Uterus (tissue), 4 donors: Measurements from ENCODE around the gene STXBP5L. TPM values are rescaled to one million over a fixed set of nuclear protein-coding genes. Genes with fewer than 3 reads are reported as not detected.

Experiments used
- DNase-seq, 2 donors: peaks; one replicate each; pipeline ENCODE4 v3.0.0-alpha.2; 2019 to 2020
- H3K27ac ChIP-seq, 2 donors: fragments of 200-600 bp; sonication (generic); 1 replicate in 1 of 2; 2 replicates in 1 of 2; pipeline ENCODE4 v1.5.1; 2016 to 2018
- H3K27me3 ChIP-seq, 2 donors: fragments of 200-600 bp; sonication (generic); one replicate each; pipeline ENCODE4 v1.5.1; 2018 to 2019; ENCODE audit warnings: control low read depth in 1 of 2
- H3K36me3 ChIP-seq, 2 donors: fragments of 200-600 bp; sonication (generic); one replicate each; pipeline ENCODE4 v1.5.1; 2019; ENCODE audit warnings: control low read depth in 1 of 2
- H3K4me1 ChIP-seq, 2 donors: fragments of 200-600 bp; sonication (generic); one replicate each; pipeline ENCODE4 v1.5.1; 2018 to 2019; ENCODE audit warnings: control low read depth in 1 of 2
- H3K4me3 ChIP-seq, 2 donors: fragments of 200-600 bp; sonication (generic); 1 replicate in 1 of 2; 2 replicates in 1 of 2; pipeline ENCODE4 v1.5.1; 2018 to 2019; ENCODE audit warnings: mild to moderate bottlenecking in 1 of 2
- H3K9me3 ChIP-seq, 2 donors: fragments of 200-600 bp; sonication (generic); one replicate each; pipeline ENCODE4 v1.5.1; 2019; ENCODE audit warnings: control low read depth in 1 of 2
- CTCF ChIP-seq, 4 experiments: fragments of 200-600 bp in 2 of 4; fragments of 450-650 bp in 2 of 4; sonication (generic) in 2 of 4; IDR thresholded peaks; one replicate each; pipeline ENCODE4 v1.5.1; 2016 to 2019; ENCODE audit warnings: antibody characterized with exemption in 4 of 4, mild to moderate bottlenecking in 2 of 4, moderate library complexity in 1 of 4
- POLR2A ChIP-seq, 2 donors: fragments of 450-650 bp; IDR thresholded peaks; one replicate each; pipeline ENCODE4 v1.6.1; 2016; ENCODE audit warnings: antibody characterized with exemption in 2 of 2, mild to moderate bottlenecking in 1 of 2, moderate library complexity in 1 of 2
- intact Hi-C: fragments of 100-400 bp; cut with DNase I; formaldehyde crosslinking; loops from one replicate; pipeline ENCODE4 v1.15.1; 2023; ENCODE audit warnings: low total_unique reads
- total RNA-seq, 4 donors: library from RNA; depleted of rRNA in 3 of 4; stranded (reverse); fragments of >200 nt in 3 of 4; gene quantifications; one replicate each; pipeline versions ENCODE4 v1.1.0 to v1.2.4, GENCODE V29; 2014 to 2023
- donor health status: DM: yes; HTN: yes; CAD: no.

The STXBP5L gene
- total RNA-seq, 4 donors from 2014 or later, result under 0.01 to 2.6 (median 1.1) TPM

GRCh38 chr3:120931593-120931992 is 23.6 kb downstream of the STXBP5L start:
- H3K27me3 ChIP-seq, result no peaks in the 10 kb centered on the region
- no peaks in the 10 kb centered on the region for H3K9me3 ChIP-seq
- TF ChIP-seq POLR2A (IDR thresholded peaks at IDR 0.05) (no peak), CTCF (IDR thresholded peaks at IDR 0.05) (no peak)
- DNase-seq, result no peak
- no peaks in the 10 kb centered on the region for H3K36me3 ChIP-seq
- no peak overlapping the region for H3K4me3 ChIP-seq
- intact Hi-C loops, result no loop called here
- no peaks in the 10 kb centered on the region for H3K4me1 ChIP-seq
- no peak overlapping the region for H3K27ac ChIP-seq

GRCh38 chr3:120956143-120956542 is 48.1 kb downstream of the STXBP5L start:
- DNase-seq, result no peak
- Histone ChIP-seq H3K4me1 (no peaks in the 10 kb centered on the region), H3K36me3 (no peaks in the 10 kb centered on the region), H3K4me3 (no peak overlapping the region), H3K9me3 (no peaks in the 10 kb centered on the region), H3K27me3 (no peaks in the 10 kb centered on the region), H3K27ac (no peak overlapping the region)
- intact Hi-C loops, result no loop called here
- TF ChIP-seq POLR2A (IDR thresholded peaks at IDR 0.05), result no peak
- no peak for TF ChIP-seq CTCF (IDR thresholded peaks at IDR 0.05)

DNA sequence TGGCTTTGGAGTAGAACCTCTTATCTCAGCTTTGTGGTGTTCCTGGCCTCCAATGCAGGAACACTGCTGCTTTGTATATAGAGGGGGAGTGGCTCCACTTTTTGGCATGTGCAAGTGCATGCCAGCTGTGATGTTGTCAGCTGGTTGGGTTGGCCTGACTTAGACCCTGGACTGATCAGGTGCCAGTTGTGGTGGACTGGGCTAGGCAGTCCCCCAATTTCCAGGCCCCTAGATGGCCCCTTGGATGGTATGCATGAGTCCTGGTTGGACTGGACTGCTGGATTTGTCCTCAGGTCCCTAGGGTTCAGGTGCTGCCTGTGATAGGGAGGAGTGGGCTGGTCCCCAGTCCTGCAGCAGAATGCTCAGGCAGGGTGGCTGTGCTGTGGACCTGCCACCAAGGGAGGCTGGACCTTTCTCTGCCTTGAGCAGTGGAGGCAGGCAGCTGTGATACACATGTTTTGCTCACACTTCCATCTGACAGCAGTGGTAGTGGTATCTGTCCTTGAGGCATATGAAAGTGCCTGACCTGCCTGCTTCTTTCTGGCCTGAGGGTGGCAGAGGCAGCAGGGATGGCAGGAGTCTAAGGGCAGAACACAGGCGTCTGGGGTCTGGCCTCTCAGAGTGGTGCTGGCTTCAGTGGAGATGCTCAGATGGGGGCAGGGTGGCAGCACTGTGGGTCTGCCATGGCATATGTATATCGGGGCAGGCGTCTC is 74.8 kb downstream of the STXBP5L start:
- no peak overlapping the region for H3K4me3 ChIP-seq
- TF ChIP-seq CTCF (IDR thresholded peaks at IDR 0.05), result no peak
- no peak for TF ChIP-seq POLR2A (IDR thresholded peaks at IDR 0.05)
- H3K36me3 ChIP-seq, result no peaks in the 10 kb centered on the region
- peaks cover 0 to 5% of the 10 kb centered on the region in 2 donors for H3K9me3 ChIP-seq
- DNase-seq, result no peak
- no peaks in the 10 kb centered on the region for H3K4me1 ChIP-seq
- no peak overlapping the region for H3K27ac ChIP-seq
- intact Hi-C loops, result no loop called here
- peaks cover 0 to 3% of the 10 kb centered on the region in 2 donors for H3K27me3 ChIP-seq

DNA sequence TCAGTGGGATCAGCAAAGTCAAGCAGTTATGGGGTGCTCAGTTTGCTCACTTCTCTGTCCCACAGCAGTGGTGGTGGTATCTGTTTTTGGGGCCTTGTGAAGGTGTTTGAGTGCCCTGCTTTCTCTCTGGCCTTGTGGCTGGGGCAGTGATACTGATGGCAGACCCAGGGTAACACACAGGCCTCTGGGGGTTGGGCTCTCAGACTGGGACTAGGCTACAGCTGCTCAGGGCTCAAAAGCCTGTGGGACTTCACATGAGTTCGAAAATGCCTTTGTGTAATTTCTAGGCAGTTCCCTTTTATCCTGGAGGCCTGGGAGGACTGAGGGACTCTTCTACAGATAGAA is 75.3 kb downstream of the STXBP5L start:
- H3K27ac ChIP-seq, result no peak overlapping the region
- H3K9me3 ChIP-seq, result peaks cover 0 to 5% of the 10 kb centered on the region in 2 donors
- TF ChIP-seq POLR2A (IDR thresholded peaks at IDR 0.05), result no peak
- no peak for TF ChIP-seq CTCF (IDR thresholded peaks at IDR 0.05)
- H3K4me1 ChIP-seq, result no peaks in the 10 kb centered on the region
- no peak for DNase-seq
- H3K36me3 ChIP-seq, result no peaks in the 10 kb centered on the region
- intact Hi-C loops, result no loop called here
- peaks cover 0 to 3% of the 10 kb centered on the region in 2 donors for H3K27me3 ChIP-seq
- no peak overlapping the region for H3K4me3 ChIP-seq

DNA sequence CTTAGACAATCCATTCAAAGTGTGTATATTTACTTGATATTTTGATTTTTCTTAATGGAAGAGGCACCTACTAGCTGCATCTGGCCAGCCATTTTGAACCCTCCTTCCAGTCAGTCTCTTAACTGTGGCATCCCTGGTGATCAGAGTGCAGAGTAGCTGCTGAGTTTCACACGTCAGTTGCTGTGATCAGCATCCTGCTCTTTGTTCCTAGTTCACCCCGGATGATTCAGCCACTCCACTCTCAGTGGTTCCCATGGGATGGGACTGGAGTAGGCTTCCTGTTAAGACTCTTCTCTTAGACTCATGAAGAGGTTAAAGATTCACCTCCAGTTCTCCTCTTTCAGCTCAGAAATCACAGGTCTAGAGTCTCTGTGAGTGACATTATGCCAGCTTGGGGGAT is 75.8 kb downstream of the STXBP5L start:
- H3K4me1 ChIP-seq, result no peaks in the 10 kb centered on the region
- no peak overlapping the region for H3K4me3 ChIP-seq
- intact Hi-C loops, result no loop called here
- peaks cover 0 to 3% of the 10 kb centered on the region in 2 donors for H3K27me3 ChIP-seq
- no peak overlapping the region for H3K27ac ChIP-seq
- peaks cover 0 to 5% of the 10 kb centered on the region in 2 donors for H3K9me3 ChIP-seq
- TF ChIP-seq CTCF (IDR thresholded peaks at IDR 0.05) (no peak), POLR2A (IDR thresholded peaks at IDR 0.05) (no peak)
- DNase-seq, result no peak
- H3K36me3 ChIP-seq, result no peaks in the 10 kb centered on the region
